Mesangial cell (primary cell): Measurements from ENCODE around the gene RPEL1. TPM values are rescaled to one million over a fixed set of nuclear protein-coding genes. Genes with fewer than 3 reads are reported as not detected.

Source experiments
- total RNA-seq: library from RNA; depleted of rRNA; stranded (reverse); fragments of >200 nt; gene quantifications from 2 replicates; pipeline ENCODE4 v1.2.3, GENCODE V29; 2015

Gene RPEL1
- total RNA-seq: not detected in 2 replicates

GRCh38 chr10:103245587-103245986 lies at the start of gene RPEL1:
Gene RPEL1 (plus strand): TSS chr10:103245887. CDS start chr10:103245997, 110 bp downstream.

DNA sequence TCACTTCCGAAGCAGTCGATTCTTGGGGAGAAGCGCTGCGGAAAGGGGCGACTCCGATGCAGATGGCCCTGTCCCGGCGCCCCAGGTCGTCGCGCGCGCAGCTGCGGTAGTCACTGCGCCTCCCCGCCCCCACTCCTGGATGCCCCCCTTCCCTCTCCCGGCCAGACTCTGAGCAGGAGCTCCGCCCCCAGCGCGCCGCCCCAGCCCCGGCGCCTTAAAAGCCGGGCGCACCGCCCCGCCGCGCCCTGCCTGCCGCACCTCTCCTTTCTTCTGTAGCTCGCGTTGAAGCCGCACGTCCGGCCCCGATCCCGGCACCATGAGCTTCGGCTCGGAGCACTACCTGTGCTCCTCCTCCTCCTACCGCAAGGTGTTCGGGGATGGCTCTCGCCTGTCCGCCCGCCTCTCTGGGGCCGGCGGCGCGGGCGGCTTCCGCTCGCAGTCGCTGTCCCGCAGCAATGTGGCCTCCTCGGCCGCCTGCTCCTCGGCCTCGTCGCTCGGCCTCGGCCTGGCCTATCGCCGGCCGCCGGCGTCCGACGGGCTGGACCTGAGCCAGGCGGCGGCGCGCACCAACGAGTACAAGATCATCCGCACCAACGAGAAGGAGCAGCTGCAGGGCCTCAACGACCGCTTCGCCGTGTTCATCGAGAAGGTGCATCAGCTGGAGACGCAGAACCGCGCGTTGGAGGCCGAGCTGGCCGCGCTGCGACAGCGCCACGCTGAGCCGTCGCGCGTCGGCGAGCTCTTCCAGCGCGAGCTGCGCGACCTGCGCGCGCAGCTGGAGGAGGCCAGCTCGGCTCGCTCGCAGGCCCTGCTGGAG lies 31.4 kb downstream of the RPEL1 start, which contains the start of gene INA:
INA (plus strand) TSS at position 243 of the 817 bp plus-strand sequence; CDS start at position 317, 74 bp downstream.

Other genes starting within 250 kb of the RPEL1 start
- 30.6 and 35.5 TPM in 2 replicates for gene NT5C2, start 52.6 kb upstream of the RPEL1 start, total RNA-seq
- 2.7 and 2.9 TPM in 2 replicates for gene INA, start 31.3 kb downstream of the RPEL1 start, total RNA-seq
- gene PCGF6, start 105.3 kb downstream of the RPEL1 start, total RNA-seq: 8.0 and 9.0 TPM in 2 replicates
- 2.2 and 4.9 TPM in 2 replicates for gene TAF5, start 122.1 kb downstream of the RPEL1 start, total RNA-seq
- gene ATP5MK, start 150.6 kb downstream of the RPEL1 start, total RNA-seq: 110 and 173 TPM in 2 replicates
- gene PDCD11, start 150.7 kb downstream of the RPEL1 start, total RNA-seq: 25.2 and 31.9 TPM in 2 replicates
- 3.9 and 10.3 TPM in 2 replicates for gene CALHM2, start 206.5 kb downstream of the RPEL1 start, total RNA-seq
- gene CALHM1, start 213.0 kb downstream of the RPEL1 start, total RNA-seq: not detected in 2 replicates
- gene CALHM3, start 233.4 kb downstream of the RPEL1 start, total RNA-seq: not detected in 2 replicates
- 0.33 and 0.51 TPM in 2 replicates for gene NEURL1, start 247.8 kb downstream of the RPEL1 start, total RNA-seq